Keratinocyte (primary cell): ENCODE measurements around the gene LAMA2. TPM values are rescaled to one million over a fixed set of nuclear protein-coding genes. Genes with fewer than 3 reads are reported as not detected.

Experiments
- DNase-seq: peaks from one replicate; pipeline ENCODE4 v3.0.0-alpha.2; 2011; ENCODE audit warnings: low read depth, missing footprints, low spot score
- FAIRE-seq: peaks from 2 replicates; lab custom pipeline; 2011; peaks lifted over from hg19 to GRCh38; lab: Jason Lieb, UNC
- H2AFZ ChIP-seq: 2 replicates; pipeline ENCODE4 v1.6.0; 2012; ENCODE audit warnings: low read length, control low read depth, inconsistent platforms; ENCODE audit not compliant: control insufficient read depth
- H3K27ac ChIP-seq: 2 replicates; pipeline ENCODE4 v1.5.1; 2011; ENCODE audit warnings: low read length; ENCODE audit not compliant: control insufficient read depth, insufficient read depth
- H3K27me3 ChIP-seq: 3 replicates; pipeline ENCODE4 v1.6.0; 2011; ENCODE audit warnings: low read length; ENCODE audit not compliant: control insufficient read depth, insufficient read depth; ENCODE audit errors: extremely low read depth
- H3K36me3 ChIP-seq, 2 experiments: 2 replicates in 1 of 2; 3 replicates in 1 of 2; pipeline ENCODE4 v1.5.1; 2011; ENCODE audit warnings: low read length in 2 of 2, mild to moderate bottlenecking in 1 of 2; ENCODE audit not compliant: control insufficient read depth in 2 of 2, insufficient read depth in 2 of 2; ENCODE audit errors: extremely low read depth in 1 of 2
- H3K4me1 ChIP-seq: 3 replicates; pipeline ENCODE4 v1.5.1; 2011; ENCODE audit warnings: low read length; ENCODE audit not compliant: control insufficient read depth, insufficient read depth; ENCODE audit errors: extremely low read depth
- H3K4me2 ChIP-seq: 3 replicates; pipeline ENCODE4 v1.6.0; 2011; ENCODE audit warnings: low read depth, low read length; ENCODE audit not compliant: control insufficient read depth, insufficient read depth; ENCODE audit errors: extremely low read depth
- H3K4me3 ChIP-seq, 3 experiments: fragments of 200-600 bp in 1 of 3; sonication (generic) in 1 of 3; 2 replicates in 2 of 3; 3 replicates in 1 of 3; pipeline ENCODE4 v1.5.1; 2011 to 2016; ENCODE audit warnings: low read length in 3 of 3, mild to moderate bottlenecking in 3 of 3, control low read depth in 2 of 3, inconsistent platforms in 1 of 3, low read depth in 1 of 3, mixed read lengths in 1 of 3, mixed run types in 1 of 3, moderate library complexity in 1 of 3; ENCODE audit not compliant: control insufficient read depth in 2 of 3, insufficient read depth in 2 of 3; ENCODE audit errors: extremely low read depth in 1 of 3
- H3K79me2 ChIP-seq: 2 replicates; pipeline ENCODE4 v1.6.0; 2012; ENCODE audit warnings: low read length; ENCODE audit not compliant: control insufficient read depth, insufficient read depth
- H3K9ac ChIP-seq: 3 replicates; pipeline ENCODE4 v1.6.0; 2011; ENCODE audit warnings: low read length; ENCODE audit not compliant: control insufficient read depth, insufficient read depth; ENCODE audit errors: extremely low read depth
- H3K9me1 ChIP-seq: 3 replicates; pipeline ENCODE4 v1.6.0; 2011; ENCODE audit warnings: low read length; ENCODE audit not compliant: control insufficient read depth, insufficient read depth; ENCODE audit errors: extremely low read depth
- H3K9me3 ChIP-seq: 2 replicates; pipeline ENCODE4 v1.5.1; 2012; ENCODE audit warnings: low read depth, low read length; ENCODE audit not compliant: control insufficient read depth
- H4K20me1 ChIP-seq: 3 replicates; pipeline ENCODE4 v1.6.0; 2011; ENCODE audit warnings: low read length; ENCODE audit not compliant: control insufficient read depth, insufficient read depth; ENCODE audit errors: extremely low read depth
- EZH2 ChIP-seq: IDR thresholded peaks from one replicate; pipeline ENCODE4 v1.6.1; 2012; ENCODE audit warnings: inconsistent platforms, mild to moderate bottlenecking, low read length, moderate library complexity
- dilution Hi-C: fragments of 300-500 bp; cut with MboI; formaldehyde crosslinking; loops from one replicate; pipeline ENCODE4 v1.7.0; 2020; ENCODE audit warnings: low sequenced_read_pairs; ENCODE audit not compliant: extremely low pct_ligation_motif_present
- polyA plus RNA-seq, 5 experiments: library from polyadenylated mRNA; depleted of rRNA in 3 of 5; stranded (reverse) in 3 of 5; stranded (forward) in 1 of 5; unstranded in 1 of 5; fragments of >200 nt; gene quantifications; 1 replicate in 1 of 5; 2 replicates in 3 of 5; 3 replicates in 1 of 5; pipeline versions ENCODE4 v1.2.1 to v1.2.3, GENCODE V29; 2011 to 2012; ENCODE audit warnings: missing spikeins in 2 of 5, low read depth in 1 of 5, low replicate concordance in 1 of 5
- TF ChIP-seq, protein P1 (sequence below), 3 experiments: IDR thresholded peaks in 1 of 3; conservative IDR thresholded peaks in 1 of 3; optimal IDR thresholded peaks in 1 of 3; 2 replicates in 2 of 3; 3 replicates in 1 of 3; pipeline versions ENCODE3 to v1.5.1; 2011; ENCODE audit warnings: low read length in 3 of 3, mild to moderate bottlenecking in 3 of 3, moderate library complexity in 2 of 3, control low read depth in 1 of 3, inconsistent platforms in 1 of 3; ENCODE audit not compliant: insufficient read depth in 2 of 3; ENCODE audit errors: extremely low read depth in 1 of 3

The LAMA2 gene
- polyA plus RNA-seq, 1 donor (not counting 4 experiments of a cell fraction or from before 2014, with no cell fraction given) = 1.4 TPM

DNA sequence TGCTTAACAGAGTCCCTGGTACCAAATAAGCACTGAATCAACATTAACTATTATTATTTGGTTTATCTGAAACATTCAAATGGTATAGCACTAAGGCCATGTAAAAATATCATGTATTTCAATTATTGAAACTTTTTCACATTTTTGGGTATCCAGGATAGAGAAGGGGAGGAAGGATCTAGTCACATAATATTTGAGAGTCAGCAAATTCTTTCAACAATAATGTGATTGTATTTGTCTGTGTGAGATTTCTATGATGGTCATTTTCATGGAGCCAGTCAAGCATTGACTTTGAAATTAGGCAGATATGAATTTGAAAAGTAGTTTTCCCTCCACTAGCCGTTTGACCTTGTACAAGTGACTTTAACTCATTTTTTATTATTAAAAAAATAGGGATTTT lies 67.9 kb downstream of the LAMA2 start:
- no peaks in the 10 kb centered on the region for H3K4me1 ChIP-seq
- no peak overlapping the region for H2AFZ ChIP-seq
- TF ChIP-seq, protein P1, sequence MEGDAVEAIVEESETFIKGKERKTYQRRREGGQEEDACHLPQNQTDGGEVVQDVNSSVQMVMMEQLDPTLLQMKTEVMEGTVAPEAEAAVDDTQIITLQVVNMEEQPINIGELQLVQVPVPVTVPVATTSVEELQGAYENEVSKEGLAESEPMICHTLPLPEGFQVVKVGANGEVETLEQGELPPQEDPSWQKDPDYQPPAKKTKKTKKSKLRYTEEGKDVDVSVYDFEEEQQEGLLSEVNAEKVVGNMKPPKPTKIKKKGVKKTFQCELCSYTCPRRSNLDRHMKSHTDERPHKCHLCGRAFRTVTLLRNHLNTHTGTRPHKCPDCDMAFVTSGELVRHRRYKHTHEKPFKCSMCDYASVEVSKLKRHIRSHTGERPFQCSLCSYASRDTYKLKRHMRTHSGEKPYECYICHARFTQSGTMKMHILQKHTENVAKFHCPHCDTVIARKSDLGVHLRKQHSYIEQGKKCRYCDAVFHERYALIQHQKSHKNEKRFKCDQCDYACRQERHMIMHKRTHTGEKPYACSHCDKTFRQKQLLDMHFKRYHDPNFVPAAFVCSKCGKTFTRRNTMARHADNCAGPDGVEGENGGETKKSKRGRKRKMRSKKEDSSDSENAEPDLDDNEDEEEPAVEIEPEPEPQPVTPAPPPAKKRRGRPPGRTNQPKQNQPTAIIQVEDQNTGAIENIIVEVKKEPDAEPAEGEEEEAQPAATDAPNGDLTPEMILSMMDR (optimal IDR thresholded peaks at IDR 0.05 in 1 of 3, IDR thresholded peaks at IDR 0.05 in 1 of 3, conservative IDR thresholded peaks at IDR 0.05 in 1 of 3; ENCODE audit: extremely low read depth in 1 of 3, insufficient read depth in 2 of 3, low read length in 3 of 3) = no peak
- no peak for TF ChIP-seq EZH2
- H3K27me3 ChIP-seq = no peaks in the 10 kb centered on the region
- no peak overlapping the region for H3K9ac ChIP-seq
- H3K9me1 ChIP-seq = no peaks in the 10 kb centered on the region
- no peaks in the 10 kb centered on the region for H4K20me1 ChIP-seq
- FAIRE-seq (no peak), DNase-seq (no peak)
- H3K27ac ChIP-seq = no peak overlapping the region
- H3K79me2 ChIP-seq = no peaks in the 10 kb centered on the region
- no peaks in the 10 kb centered on the region for H3K9me3 ChIP-seq
- dilution Hi-C loops = no loop called here
- H3K36me3 ChIP-seq = no peaks in the 10 kb centered on the region
- no peak overlapping the region for H3K4me2 ChIP-seq
- no peak overlapping the region for H3K4me3 ChIP-seq

GRCh38 chr6:128952902-128953301 lies 70.0 kb downstream of the LAMA2 start:
- TF ChIP-seq, protein P1 (optimal IDR thresholded peaks at IDR 0.05 in 1 of 3, IDR thresholded peaks at IDR 0.05 in 1 of 3, conservative IDR thresholded peaks at IDR 0.05 in 1 of 3; ENCODE audit: extremely low read depth in 1 of 3, insufficient read depth in 2 of 3, low read length in 3 of 3) = no peak
- DNase-seq = no peak
- Histone ChIP-seq H3K9me1 (no peaks in the 10 kb centered on the region), H3K4me2 (no peak overlapping the region), H3K27me3 (no peaks in the 10 kb centered on the region), H3K36me3 (no peaks in the 10 kb centered on the region), H3K9ac (no peak overlapping the region), H3K79me2 (no peaks in the 10 kb centered on the region), H3K9me3 (no peaks in the 10 kb centered on the region), H4K20me1 (no peaks in the 10 kb centered on the region), H3K27ac (no peak overlapping the region), H3K4me3 (no peak overlapping the region), H2AFZ (no peak overlapping the region), H3K4me1 (no peaks in the 10 kb centered on the region)
- dilution Hi-C loops = no loop called here
- no peak for FAIRE-seq
